Esophagus muscularis mucosa (tissue), 4 donors: ENCODE data around the gene GMDS. TPM values are rescaled to one million over a fixed set of nuclear protein-coding genes. Genes with fewer than 3 reads are reported as not detected.
A peak's percentile ranks its signal among the peaks of the same experiment; 100 is the strongest.

Source experiments
- DNase-seq: peaks from one replicate; pipeline ENCODE4 v3.0.0-alpha.2; 2017; ENCODE audit errors: extremely low spot score
- H3K27ac ChIP-seq, 4 donors: fragments of 200-600 bp; sonication (generic); replicated peaks in 1 of 4; 1 replicate in 3 of 4; 2 replicates in 1 of 4; pipeline ENCODE4 v1.5.1; 2016 to 2019; ENCODE audit warnings: mild to moderate bottlenecking in 1 of 4
- H3K27me3 ChIP-seq, 4 donors: fragments of 200-600 bp; sonication (generic); one replicate each; pipeline versions ENCODE4 v1.5.1 to v1.6.0; 2016 to 2019
- H3K36me3 ChIP-seq, 4 donors: fragments of 200-600 bp; sonication (generic); one replicate each; pipeline ENCODE4 v1.5.1; 2016 to 2019
- H3K4me1 ChIP-seq, 4 donors: fragments of 200-600 bp; sonication (generic); one replicate each; pipeline ENCODE4 v1.5.1; 2016 to 2019
- H3K4me3 ChIP-seq, 4 donors: fragments of 200-600 bp; sonication (generic); 1 replicate in 2 of 4; 2 replicates in 2 of 4; pipeline ENCODE4 v1.5.1; 2016 to 2019; ENCODE audit warnings: mild to moderate bottlenecking in 4 of 4, moderate library complexity in 1 of 4
- H3K9me3 ChIP-seq, 4 donors: fragments of 200-600 bp; sonication (generic); 1 replicate in 3 of 4; 2 replicates in 1 of 4; pipeline ENCODE4 v1.5.1; 2016 to 2019
- CTCF ChIP-seq, 3 experiments: fragments of 200-600 bp in 2 of 3; fragments of 450-650 bp in 1 of 3; sonication (generic) in 2 of 3; IDR thresholded peaks; one replicate each; pipeline ENCODE4 v1.5.1; 2017 to 2019; ENCODE audit warnings: antibody characterized with exemption in 3 of 3, mild to moderate bottlenecking in 2 of 3, moderate library complexity in 1 of 3
- EP300 ChIP-seq: sonication (generic); formaldehyde crosslinking; IDR thresholded peaks from one replicate; pipeline ENCODE4 v1.6.1; 2017; ENCODE audit warnings: antibody characterized with exemption
- POLR2A ChIP-seq: fragments of 450-650 bp; IDR thresholded peaks from one replicate; pipeline ENCODE4 v1.6.1; 2017; ENCODE audit warnings: antibody characterized with exemption, moderate library complexity, mild to moderate bottlenecking, low read depth
- POLR2AphosphoS5 ChIP-seq, 2 donors: sonication (generic); formaldehyde crosslinking; IDR thresholded peaks; one replicate each; pipeline ENCODE4 v1.6.1; 2017; ENCODE audit warnings: antibody characterized with exemption in 2 of 2
- WGBS: methylation state at CpG from one replicate; pipeline ENCODE4 v1.1.5; 2018; 5-methylcytosine and 5-hydroxymethylcytosine counted together
- intact Hi-C: fragments of 100-400 bp; cut with DNase I; formaldehyde crosslinking; loops from one replicate; pipeline ENCODE4 v1.15.1; 2023
- total RNA-seq, 4 donors: library from RNA; depleted of rRNA; stranded (reverse); fragments of >200 nt; gene quantifications; one replicate each; pipeline versions ENCODE4 v1.1.0 to v1.2.1, GENCODE V29; 2016

Gene GMDS
- total RNA-seq, 4 donors from 2014 or later = 3.6 to 14.1 (median 6.0) TPM

GRCh38 chr6:1574083-1574761 is 671.2 kb downstream of the GMDS start:
- intact Hi-C loops = no loop called here

More at GRCh38 chr6:1574083-1574761, 671.2 kb downstream of the GMDS start:
- peak overlapping the region in 2 of 4 donors; percentile 56 to 71 for H3K27ac ChIP-seq
- peaks cover 0 to 31% (median 24%) of the 10 kb centered on the region in 4 donors for H3K4me1 ChIP-seq
- H3K27me3 ChIP-seq = no peaks in the 10 kb centered on the region
- peak; percentile 89 for DNase-seq
- no peaks in the 10 kb centered on the region for H3K36me3 ChIP-seq
- WGBS = 73% methylated on average over 10 of the region's 13 CpGs
- TF ChIP-seq POLR2A = no peak
- TF ChIP-seq CTCF (IDR thresholded peaks at IDR 0.05) = no peak
- TF ChIP-seq POLR2AphosphoS5 (IDR thresholded peaks at IDR 0.05) = no peak
- TF ChIP-seq EP300 = no peak
- no peak overlapping the region for H3K4me3 ChIP-seq
- H3K9me3 ChIP-seq = peaks cover 0 to 29% (median 12%) of the 10 kb centered on the region in 4 donors
